SK-N-SH (cell line): ENCODE data around the gene ASIC1. TPM values are rescaled to one million over a fixed set of nuclear protein-coding genes. Genes with fewer than 3 reads are reported as not detected.
A peak's percentile ranks its signal among the peaks of the same experiment; 100 is the strongest.

Source experiments
- CTCF ChIA-PET: fragments of 300-600, 350-600 bp; formaldehyde crosslinking; extraction: SDS; loops from one replicate; lab custom pipeline; 2021; lab: Yijun Ruan, JAX
- POLR2A ChIA-PET: fragments of 350-600 bp; sonication (Branson Sonifier 250); formaldehyde crosslinking; extraction: SDS; loops from one replicate; lab custom pipeline; 2020; ENCODE audit warnings: antibody characterized with exemption, inconsistent platforms; lab: Yijun Ruan, JAX
- DNase-seq: peaks from one replicate; pipeline ENCODE4 v3.0.0; 2012
- H2AFZ ChIP-seq: fragments of 200-600 bp; sonication (generic); 2 replicates; pipeline ENCODE4 v1.8.1; 2016; ENCODE audit warnings: antibody characterized with exemption, mild to moderate bottlenecking, low read depth
- H3F3A ChIP-seq: fragments of 200-600 bp; sonication (generic); replicated peaks from 2 replicates; pipeline ENCODE3; 2016; ENCODE audit warnings: antibody characterized with exemption, mild to moderate bottlenecking; ENCODE audit not compliant: insufficient read depth
- H3K27ac ChIP-seq, 2 experiments: fragments of 200-500 bp in 1 of 2; fragments of 200-600 bp in 1 of 2; sonication (Bioruptor generic) in 1 of 2; sonication (generic), shearing (Covaris generic) in 1 of 2; 2 replicates each; pipeline versions ENCODE4 v1.5.1 to v1.6.1; 2014 to 2016; ENCODE audit warnings: low read depth in 2 of 2, inconsistent platforms in 1 of 2, low read length in 1 of 2, mild to moderate bottlenecking in 1 of 2, mixed read lengths in 1 of 2
- H3K27me3 ChIP-seq: fragments of 200-600 bp; sonication (generic), shearing (Covaris generic); 2 replicates; pipeline ENCODE4 v1.6.1; 2016; ENCODE audit warnings: mixed run types; ENCODE audit not compliant: insufficient read depth
- H3K36me3 ChIP-seq, 2 experiments: fragments of 200-500 bp in 1 of 2; fragments of 200-600 bp in 1 of 2; sonication (Bioruptor generic) in 1 of 2; sonication (generic) in 1 of 2; replicated peaks in 1 of 2; 2 replicates each; pipeline versions ENCODE3 to v1.5.1; 2014 to 2016; ENCODE audit warnings: low read length in 1 of 2, mild to moderate bottlenecking in 1 of 2; ENCODE audit not compliant: insufficient read depth in 2 of 2, control insufficient read depth in 1 of 2
- H3K4me1 ChIP-seq, 2 experiments: fragments of 200-500 bp in 1 of 2; fragments of 200-600 bp in 1 of 2; sonication (Bioruptor generic) in 1 of 2; sonication (generic), shearing (Covaris generic) in 1 of 2; 2 replicates each; pipeline versions ENCODE4 v1.5.1 to v1.6.1; 2014 to 2016; ENCODE audit warnings: low read depth in 1 of 2, low read length in 1 of 2, mixed run types in 1 of 2; ENCODE audit not compliant: insufficient read depth in 2 of 2, control insufficient read depth in 1 of 2
- H3K4me2 ChIP-seq: fragments of 200-600 bp; sonication (generic), shearing (Covaris generic); 2 replicates; pipeline ENCODE4 v1.6.1; 2017; ENCODE audit warnings: mixed run types
- H3K4me3 ChIP-seq, 2 experiments: fragments of 200-500 bp in 1 of 2; fragments of 200-600 bp in 1 of 2; sonication (Bioruptor generic) in 1 of 2; sonication (generic), shearing (Covaris generic) in 1 of 2; 2 replicates each; pipeline versions ENCODE4 v1.5.1 to v1.8.1; 2014 to 2016; ENCODE audit warnings: low read depth in 2 of 2, inconsistent platforms in 1 of 2, low read length in 1 of 2, mild to moderate bottlenecking in 1 of 2, mixed read lengths in 1 of 2, moderate library complexity in 1 of 2
- H3K79me2 ChIP-seq: fragments of 200-600 bp; sonication (generic); 2 replicates; pipeline ENCODE4 v1.8.1; 2017; ENCODE audit warnings: mild to moderate bottlenecking; ENCODE audit not compliant: insufficient read depth
- H3K9ac ChIP-seq: fragments of 200-600 bp; sonication (generic); 2 replicates; pipeline ENCODE4 v1.6.1; 2017; ENCODE audit warnings: mixed run types
- H3K9me2 ChIP-seq: fragments of 200-600 bp; sonication (generic); 2 replicates; pipeline ENCODE4 v1.6.1; 2017; ENCODE audit warnings: mixed run types
- H3K9me3 ChIP-seq: fragments of 200-600 bp; sonication (generic); 2 replicates; pipeline ENCODE4 v1.6.1; 2017; ENCODE audit warnings: mixed run types, mild to moderate bottlenecking, moderate library complexity
- H4K20me1 ChIP-seq: fragments of 200-600 bp; sonication (generic); 2 replicates; pipeline ENCODE4 v1.6.1; 2017; ENCODE audit warnings: mild to moderate bottlenecking, mixed run types; ENCODE audit not compliant: insufficient read depth
- CTCF ChIP-seq: fragments of 200-600 bp; sonication (generic); IDR thresholded peaks from 2 replicates; pipeline ENCODE4 v1.6.1; 2017; ENCODE audit warnings: antibody characterized with exemption, mild to moderate bottlenecking, moderate library complexity
- EP300 ChIP-seq, 2 experiments: IDR thresholded peaks; 2 replicates each; pipeline versions ENCODE4 v1.4.0 to v1.6.1; 2012; ENCODE audit warnings: borderline replicate concordance in 1 of 2, low read depth in 1 of 2, low read length in 1 of 2
- EZH2phosphoT487 ChIP-seq: fragments of 200-600 bp; sonication (generic); IDR thresholded peaks from 2 replicates; pipeline ENCODE4 v1.6.1; 2017; ENCODE audit warnings: low read depth, mixed run types, mild to moderate bottlenecking, antibody characterized with exemption, moderate library complexity, borderline replicate concordance
- FOSL2 ChIP-seq: IDR thresholded peaks from 2 replicates; pipeline ENCODE4 v1.4.0; 2012; ENCODE audit warnings: low read depth, mild to moderate bottlenecking, moderate library complexity, borderline replicate concordance
- GABPA ChIP-seq: IDR thresholded peaks from 2 replicates; pipeline ENCODE4 v1.4.0; 2012; ENCODE audit warnings: low read depth, mild to moderate bottlenecking
- GATA2 ChIP-seq: sonication (generic); formaldehyde crosslinking; IDR thresholded peaks from 2 replicates; pipeline ENCODE4 v1.5.0; 2020; ENCODE audit warnings: mild to moderate bottlenecking, missing genetic modification reagents
- JUND ChIP-seq: IDR thresholded peaks from 2 replicates; pipeline ENCODE4 v1.4.0; 2012
- NFIC ChIP-seq: IDR thresholded peaks from 2 replicates; pipeline ENCODE4 v1.4.0; 2012; ENCODE audit warnings: borderline replicate concordance
- NRF1 ChIP-seq: IDR thresholded peaks from 2 replicates; pipeline ENCODE4 v1.6.1; 2012; ENCODE audit warnings: low read depth, mild to moderate bottlenecking, low read length
- POLR2AphosphoS5 ChIP-seq: IDR thresholded peaks from 2 replicates; pipeline ENCODE4 v1.6.1; 2012; ENCODE audit warnings: low read depth, low read length
- RAD21 ChIP-seq: IDR thresholded peaks from 2 replicates; pipeline ENCODE4 v1.6.1; 2012; ENCODE audit warnings: mild to moderate bottlenecking, low read length
- RCOR1 ChIP-seq: fragments of 150-350 bp; IDR thresholded peaks from 2 replicates; pipeline ENCODE4 v1.6.1; 2017; ENCODE audit warnings: antibody characterized with exemption, low read length
- RFX5 ChIP-seq: IDR thresholded peaks from 2 replicates; pipeline ENCODE4 v1.6.1; 2012; ENCODE audit warnings: mild to moderate bottlenecking, improper control_type of control experiment, low read length
- SMC3 ChIP-seq: IDR thresholded peaks from 2 replicates; pipeline ENCODE4 v1.6.1; 2012; ENCODE audit warnings: low read depth, low read length, improper control_type of control experiment
- TAF1 ChIP-seq: IDR thresholded peaks from 2 replicates; pipeline ENCODE4 v1.6.1; 2012; ENCODE audit warnings: low read depth, mild to moderate bottlenecking, low read length, moderate library complexity, borderline replicate concordance
- ZBTB33 ChIP-seq: IDR thresholded peaks from 2 replicates; pipeline ENCODE4 v1.4.0; 2012; ENCODE audit warnings: low read depth, borderline replicate concordance
- WGBS: methylation state at CpG from one replicate; pipeline ENCODE4 v1.1.6; 2017; ENCODE audit warnings: low lambda C conversion rate; 5-methylcytosine and 5-hydroxymethylcytosine counted together
- polyA plus RNA-seq, 3 experiments: library from polyadenylated mRNA; depleted of rRNA; stranded (reverse); fragments of >200 nt; gene quantifications; 2 replicates each; pipeline ENCODE4 v1.2.3, GENCODE V29; 2012
- TF ChIP-seq, protein P1 (sequence below): IDR thresholded peaks from 2 replicates; pipeline ENCODE4; 2012
- TF ChIP-seq, protein P2 (sequence below): IDR thresholded peaks from 2 replicates; pipeline ENCODE4 v1.4.0; 2012; ENCODE audit warnings: low read depth

ASIC1 gene
- polyA plus RNA-seq, 1 of the 3 experiments (the other 2 are of a cell fraction), result 28.4 TPM

DNA sequence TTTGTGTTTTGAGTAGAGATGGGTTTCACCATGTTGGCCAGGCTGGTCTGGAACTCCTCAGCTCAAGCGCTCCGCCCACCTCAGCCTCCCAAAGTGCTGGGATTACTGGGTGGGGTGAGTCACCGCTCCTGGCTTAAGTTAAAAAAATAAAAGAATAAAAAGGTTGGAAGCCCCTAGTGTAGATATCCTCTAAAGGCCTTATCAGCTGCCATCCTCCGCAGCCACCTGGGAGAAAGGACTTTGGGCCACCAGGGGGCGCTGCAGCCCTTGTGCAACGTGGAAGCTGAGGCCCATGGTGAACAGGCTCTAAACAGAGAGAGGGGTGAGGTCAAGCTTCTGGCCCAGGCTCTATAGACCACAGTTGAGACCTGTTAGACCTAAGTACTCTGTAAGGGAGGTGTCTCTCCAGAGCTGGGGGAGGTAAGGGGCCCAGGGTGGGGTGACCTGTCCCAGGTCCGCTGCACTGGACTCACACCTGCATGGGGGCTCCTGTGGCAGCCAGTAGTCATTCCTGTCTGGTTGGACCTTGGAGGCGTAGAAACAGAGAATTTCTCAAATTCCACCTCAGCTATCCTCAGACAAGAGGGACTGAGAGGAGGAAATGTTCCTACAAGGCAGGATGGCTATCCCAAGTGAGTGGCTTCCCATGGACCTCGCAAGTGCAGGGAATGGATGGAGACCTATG, 18.1 kb upstream of the ASIC1 start:
- H3K36me3 ChIP-seq, result no peaks in the 10 kb centered on the region
- WGBS, result 60% methylated on average over 9 of the region's 9 CpGs
- no peak for TF ChIP-seq NFIC
- no peak for TF ChIP-seq GATA2
- TF ChIP-seq GABPA, result no peak
- no peak for TF ChIP-seq EZH2phosphoT487
- TF ChIP-seq JUND, result no peak
- TF ChIP-seq RCOR1, result no peak
- no peak for TF ChIP-seq RFX5
- TF ChIP-seq TAF1, result no peak
- peak; percentile 62 for TF ChIP-seq SMC3
- TF ChIP-seq ZBTB33, result no peak
- TF ChIP-seq EP300 (IDR thresholded peaks at IDR 0.05; ENCODE audit: borderline replicate concordance in 1 of 2, low read depth in 1 of 2, low read length in 1 of 2), result no peak
- TF ChIP-seq, protein P1, sequence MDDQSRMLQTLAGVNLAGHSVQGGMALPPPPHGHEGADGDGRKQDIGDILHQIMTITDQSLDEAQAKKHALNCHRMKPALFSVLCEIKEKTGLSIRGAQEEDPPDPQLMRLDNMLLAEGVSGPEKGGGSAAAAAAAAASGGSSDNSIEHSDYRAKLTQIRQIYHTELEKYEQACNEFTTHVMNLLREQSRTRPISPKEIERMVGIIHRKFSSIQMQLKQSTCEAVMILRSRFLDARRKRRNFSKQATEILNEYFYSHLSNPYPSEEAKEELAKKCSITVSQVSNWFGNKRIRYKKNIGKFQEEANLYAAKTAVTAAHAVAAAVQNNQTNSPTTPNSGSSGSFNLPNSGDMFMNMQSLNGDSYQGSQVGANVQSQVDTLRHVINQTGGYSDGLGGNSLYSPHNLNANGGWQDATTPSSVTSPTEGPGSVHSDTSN, result no peak
- TF ChIP-seq RAD21, result peak; percentile 68
- no peak for TF ChIP-seq POLR2AphosphoS5
- TF ChIP-seq CTCF, result peak; percentile 94
- TF ChIP-seq FOSL2, result no peak
- no peak for TF ChIP-seq NRF1
- TF ChIP-seq, protein P2, sequence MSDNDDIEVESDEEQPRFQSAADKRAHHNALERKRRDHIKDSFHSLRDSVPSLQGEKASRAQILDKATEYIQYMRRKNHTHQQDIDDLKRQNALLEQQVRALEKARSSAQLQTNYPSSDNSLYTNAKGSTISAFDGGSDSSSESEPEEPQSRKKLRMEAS, result no peak

More for the DNA sequence above, 18.1 kb upstream of the ASIC1 start:
- no peaks in the 10 kb centered on the region for H3K9me2 ChIP-seq
- no peak overlapping the region for H3K27ac ChIP-seq
- no peak overlapping the region; the same call in 1 of the 2 replicates for H2AFZ ChIP-seq
- no peak overlapping the region for H3K4me2 ChIP-seq
- ChIA-PET POLR2A (interaction anchor here (1.3 kb wide), 1 partner anchor 61 kb away, joined by 5 read pairs; no protein-coding TSS in a partner anchor), CTCF (interaction anchor here (0.6 to 10.5 kb wide), 37 partner anchors 8 to 277 kb away, joined by 3 to 110 read pairs (median 5); partner anchors contain the start of genes AQP6 and RACGAP1)
- peak; percentile 85 for DNase-seq
- H3K9ac ChIP-seq, result no peak overlapping the region
- H3K4me1 ChIP-seq, result peaks cover 0 to 3% of the 10 kb centered on the region in 2 experiments; a peak in 1 of 4 replicates
- peak overlapping the region in 1 of 2 experiments; percentile 46; a peak in 1 of 4 replicates for H3K4me3 ChIP-seq
- H3K27me3 ChIP-seq, result no peaks in the 10 kb centered on the region
- no peaks in the 10 kb centered on the region for H4K20me1 ChIP-seq
- H3K9me3 ChIP-seq, result no peaks in the 10 kb centered on the region
- H3K79me2 ChIP-seq, result no peaks in the 10 kb centered on the region
- no peaks in the 10 kb centered on the region for H3F3A ChIP-seq
